Breast epithelium (tissue), 3 donors: ENCODE measurements around the gene GABRA5.

ENCODE experiments used
- POLR2A ChIP-seq: fragments of 450-650 bp; IDR thresholded peaks from one replicate; pipeline ENCODE4 v1.6.1; 2016; ENCODE audit warnings: antibody characterized with exemption, mild to moderate bottlenecking, moderate library complexity
- POLR2AphosphoS5 ChIP-seq, 3 donors: sonication (generic); formaldehyde crosslinking; IDR thresholded peaks; one replicate each; pipeline ENCODE4 v1.6.1; 2017; ENCODE audit warnings: antibody characterized with exemption in 3 of 3
- TF ChIP-seq, protein P1 (sequence below), 3 donors: fragments of 450-650 bp; IDR thresholded peaks; one replicate each; pipeline ENCODE4 v1.5.1; 2016 to 2017; ENCODE audit warnings: antibody characterized with exemption in 3 of 3, mild to moderate bottlenecking in 3 of 3, moderate library complexity in 3 of 3

DNA sequence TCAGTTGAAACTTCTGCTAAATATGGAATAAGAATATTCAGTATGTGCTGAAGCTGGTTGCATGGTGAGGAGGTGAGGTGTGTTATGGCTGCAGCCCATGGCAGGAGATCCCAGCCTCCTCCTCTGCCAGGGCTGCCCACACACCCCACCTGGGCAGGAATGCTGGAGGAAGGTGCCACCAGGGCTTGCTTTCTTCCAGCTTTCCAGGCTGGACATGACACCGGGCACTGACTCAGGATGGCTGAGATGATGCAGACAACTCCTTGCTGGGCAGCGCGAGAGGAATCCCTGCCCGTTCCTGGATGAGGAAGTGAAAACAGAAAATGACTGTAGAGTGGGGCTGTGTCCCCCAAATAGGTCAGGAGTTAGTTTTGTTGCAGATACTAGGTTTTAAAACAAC, 118.2 kb downstream of the GABRA5 start:
- TF ChIP-seq, protein P1, sequence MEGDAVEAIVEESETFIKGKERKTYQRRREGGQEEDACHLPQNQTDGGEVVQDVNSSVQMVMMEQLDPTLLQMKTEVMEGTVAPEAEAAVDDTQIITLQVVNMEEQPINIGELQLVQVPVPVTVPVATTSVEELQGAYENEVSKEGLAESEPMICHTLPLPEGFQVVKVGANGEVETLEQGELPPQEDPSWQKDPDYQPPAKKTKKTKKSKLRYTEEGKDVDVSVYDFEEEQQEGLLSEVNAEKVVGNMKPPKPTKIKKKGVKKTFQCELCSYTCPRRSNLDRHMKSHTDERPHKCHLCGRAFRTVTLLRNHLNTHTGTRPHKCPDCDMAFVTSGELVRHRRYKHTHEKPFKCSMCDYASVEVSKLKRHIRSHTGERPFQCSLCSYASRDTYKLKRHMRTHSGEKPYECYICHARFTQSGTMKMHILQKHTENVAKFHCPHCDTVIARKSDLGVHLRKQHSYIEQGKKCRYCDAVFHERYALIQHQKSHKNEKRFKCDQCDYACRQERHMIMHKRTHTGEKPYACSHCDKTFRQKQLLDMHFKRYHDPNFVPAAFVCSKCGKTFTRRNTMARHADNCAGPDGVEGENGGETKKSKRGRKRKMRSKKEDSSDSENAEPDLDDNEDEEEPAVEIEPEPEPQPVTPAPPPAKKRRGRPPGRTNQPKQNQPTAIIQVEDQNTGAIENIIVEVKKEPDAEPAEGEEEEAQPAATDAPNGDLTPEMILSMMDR (IDR thresholded peaks at IDR 0.05): no peak
- no peak for TF ChIP-seq POLR2A
- no peak for TF ChIP-seq POLR2AphosphoS5 (IDR thresholded peaks at IDR 0.05)
